HG02970 (cell line): ENCODE data around the gene NAP1L4.

Experiments used
- ATAC-seq: cut with Tn5 transposase; IDR thresholded peaks from one replicate; pipeline ENCODE4 v1.9.1; 2021; ENCODE audit warnings: mild to moderate bottlenecking, moderate library complexity, moderate number of reproducible peaks; ENCODE audit not compliant: unreplicated experiment, low FRiP score

Gene NAP1L4

DNA sequence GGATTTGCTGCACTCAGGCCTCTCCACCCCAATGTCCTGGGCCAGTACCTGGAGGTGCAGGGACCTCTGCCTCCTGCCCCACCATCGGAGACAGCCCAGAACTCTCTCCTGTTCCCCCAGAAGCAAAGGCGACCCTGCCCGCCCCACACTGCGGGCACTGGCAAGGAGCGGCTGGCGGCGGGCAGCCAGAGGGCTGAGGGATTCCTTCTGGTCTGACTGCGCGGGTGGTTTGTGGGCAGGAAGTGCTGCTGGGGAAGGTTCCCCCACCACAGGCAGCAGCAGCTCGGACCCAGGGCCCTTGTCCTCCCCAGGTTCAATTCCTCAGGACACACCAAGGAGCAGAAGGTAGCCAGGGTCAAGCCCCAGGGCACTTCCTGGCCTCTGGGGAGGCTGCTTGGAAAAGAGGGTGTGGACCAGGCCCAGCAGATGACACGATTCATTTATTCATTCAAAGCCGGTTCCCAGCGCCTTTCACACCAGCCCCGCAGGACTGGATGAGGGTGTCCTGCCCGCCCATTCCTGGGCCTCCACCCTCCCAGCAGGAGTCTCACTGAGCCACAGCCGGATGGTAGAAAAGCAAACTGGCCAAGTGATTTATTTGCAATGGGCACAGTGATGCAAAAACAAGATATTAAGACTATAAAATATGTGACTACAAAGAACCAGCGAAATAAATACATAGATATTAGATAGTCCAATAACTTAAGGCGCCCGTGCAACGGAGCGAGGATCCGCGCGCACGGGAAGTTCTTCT lies 64.1 kb downstream of the NAP1L4 start:
- ATAC-seq: no peak

- ATAC-seq: no peak
These were observed 64.9 kb downstream of the NAP1L4 start for GRCh38 chr11:2927121-2927800.

GRCh38 chr11:2926611-2927051 lies 65.5 kb downstream of the NAP1L4 start:
- no peak for ATAC-seq

DNA sequence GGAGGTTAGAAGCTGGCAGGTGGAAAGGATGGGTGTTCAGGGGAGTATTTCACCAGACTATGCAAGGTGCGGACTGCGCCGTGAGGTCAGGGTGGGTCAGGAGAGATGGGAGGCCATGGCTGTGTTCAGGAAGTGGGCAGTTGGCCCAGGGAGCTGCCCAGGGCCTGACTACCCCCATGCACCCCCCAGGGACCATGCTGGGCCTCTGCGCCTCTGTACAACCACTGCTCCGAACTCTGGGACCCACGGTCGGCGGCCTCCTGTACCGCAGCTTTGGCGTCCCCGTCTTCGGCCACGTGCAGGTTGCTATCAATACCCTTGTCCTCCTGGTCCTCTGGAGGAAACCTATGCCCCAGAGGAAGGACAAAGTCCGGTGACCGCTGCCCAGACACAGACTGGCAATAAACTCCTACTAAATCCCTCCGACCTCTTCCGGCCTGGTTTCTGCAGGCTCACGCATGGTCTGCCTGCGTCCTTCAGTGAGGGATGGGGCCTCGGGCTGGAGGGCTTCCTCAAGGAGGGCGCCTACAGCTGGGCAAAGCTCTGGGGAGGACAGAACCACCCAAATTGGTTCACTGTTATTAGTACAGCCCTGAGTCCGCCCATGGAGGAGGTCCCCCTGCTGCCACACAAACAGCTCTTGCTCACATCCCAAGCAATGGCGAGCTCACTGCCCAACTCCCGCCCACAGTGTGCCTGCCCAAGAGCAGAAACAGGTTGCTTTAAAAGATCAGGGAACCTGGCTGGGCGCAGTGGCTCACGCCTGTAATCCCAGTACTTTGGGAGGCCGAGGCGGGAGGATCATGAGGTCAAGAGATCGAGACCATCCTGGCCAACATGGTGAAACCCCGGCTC lies 67.1 kb downstream of the NAP1L4 start:
- ATAC-seq: no peak

DNA sequence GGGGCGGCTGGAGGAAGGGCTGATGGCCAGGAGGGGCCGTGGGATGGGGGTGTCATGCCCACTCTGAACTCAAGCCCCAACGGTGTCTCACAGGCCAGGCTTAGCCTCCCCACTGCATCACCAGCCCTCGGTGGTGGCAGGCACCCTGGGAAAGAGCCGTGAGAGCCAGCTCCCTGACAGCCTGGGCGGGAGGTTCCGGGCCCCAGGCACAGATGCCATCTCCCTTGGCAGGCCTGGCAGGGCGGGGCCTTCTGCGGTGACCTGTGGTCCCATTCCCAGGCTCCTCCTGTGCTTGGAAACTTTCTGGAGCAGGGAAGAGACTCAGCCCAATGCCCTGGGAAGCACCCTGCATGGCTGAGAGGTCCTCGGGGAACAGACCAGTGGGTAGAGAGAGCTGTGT lies 67.7 kb downstream of the NAP1L4 start:
- ATAC-seq: no peak

DNA sequence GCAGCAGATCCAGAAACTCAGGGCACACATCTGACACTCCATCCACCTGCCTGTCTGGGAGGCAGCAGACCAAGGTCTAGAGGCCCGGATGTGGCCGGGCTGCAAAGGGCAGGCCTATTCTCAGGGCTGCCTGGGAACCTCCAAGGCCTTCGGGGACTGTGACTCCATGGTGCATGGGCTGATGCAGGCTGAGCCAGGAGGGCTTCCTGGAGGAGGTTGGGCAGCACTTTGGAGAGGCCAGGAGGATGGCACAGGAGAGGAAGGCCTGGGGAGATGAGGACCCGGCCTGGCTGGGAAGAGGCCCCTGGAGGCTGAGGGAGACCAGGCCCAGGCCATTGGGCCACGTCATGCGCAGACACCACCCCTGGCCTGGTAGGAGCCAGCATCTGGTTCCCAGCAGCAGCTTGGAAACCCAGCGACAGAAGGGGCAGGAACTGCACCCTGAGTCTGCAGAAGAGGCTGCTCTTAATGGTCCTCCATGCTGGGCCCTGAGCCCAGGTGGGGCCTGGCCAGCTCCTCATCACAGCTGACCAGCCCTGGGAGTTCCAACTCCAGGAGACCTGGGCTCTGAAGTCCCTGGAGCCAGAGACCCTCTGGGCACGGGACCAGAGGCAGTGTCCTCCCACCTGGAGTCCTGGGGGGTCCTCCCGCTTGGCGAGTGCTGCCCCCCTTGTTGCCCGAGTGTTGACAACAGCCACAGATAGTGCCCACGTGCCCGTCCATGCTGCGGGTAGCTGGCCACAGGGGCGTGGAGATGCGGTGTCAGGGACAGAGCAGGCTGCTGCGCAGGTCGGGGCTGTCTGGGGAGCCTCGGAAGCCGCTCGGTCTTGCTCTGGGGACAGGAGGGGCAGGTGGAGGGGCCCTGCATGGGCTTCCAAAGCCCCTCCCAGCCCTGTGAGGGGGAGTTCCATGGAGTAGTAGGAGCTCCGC lies 68.4 kb downstream of the NAP1L4 start:
- ATAC-seq: no peak

GRCh38 chr11:2922655-2923054 lies 69.5 kb downstream of the NAP1L4 start:
- no peak for ATAC-seq

- no peak for ATAC-seq
These were observed 70.2 kb downstream of the NAP1L4 start for GRCh38 chr11:2921742-2922493.

DNA sequence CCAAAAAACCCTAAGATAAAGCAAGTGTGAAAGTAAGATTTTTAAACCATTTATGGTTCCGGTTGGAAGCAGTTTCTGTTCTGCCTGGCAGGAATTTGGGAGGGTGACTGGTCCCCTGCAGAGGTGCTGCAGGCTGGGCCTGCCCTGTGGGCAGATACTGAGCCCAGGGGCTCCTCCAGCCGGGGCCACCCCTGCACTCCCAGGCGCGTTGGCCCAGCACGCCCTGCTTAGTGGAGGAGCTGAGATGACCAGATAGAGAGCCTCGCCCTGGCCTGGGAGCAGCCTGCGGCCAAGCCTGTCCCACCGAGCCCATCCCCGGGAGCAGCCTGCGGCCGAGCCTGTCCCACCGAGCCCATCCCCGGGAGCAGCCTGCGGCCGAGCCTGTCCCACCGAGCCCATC lies 70.9 kb downstream of the NAP1L4 start:
- no peak for ATAC-seq

GRCh38 chr11:2920343-2920742 lies 71.8 kb downstream of the NAP1L4 start:
- no peak for ATAC-seq

DNA sequence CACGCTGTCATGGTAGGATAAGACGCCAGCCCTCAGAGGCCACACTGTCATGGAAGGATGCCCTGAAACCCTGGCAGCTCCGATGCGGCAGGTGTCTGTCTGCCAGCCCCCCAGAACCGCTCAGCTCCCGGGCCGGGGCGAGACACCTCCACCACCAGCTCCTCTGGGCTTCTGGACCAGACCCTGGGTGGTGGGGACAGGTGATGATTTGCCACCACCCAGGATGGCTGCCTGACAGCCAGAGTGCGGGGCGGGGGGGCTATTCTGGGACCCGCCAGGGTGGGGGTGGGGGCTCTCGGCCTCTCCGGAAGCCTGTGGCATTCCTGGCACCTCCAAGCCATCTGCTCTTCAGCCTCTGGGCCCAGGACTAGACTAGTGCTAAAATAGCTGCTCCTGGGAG lies 72.3 kb downstream of the NAP1L4 start:
- ATAC-seq: no peak

GRCh38 chr11:2919188-2919587 lies 72.9 kb downstream of the NAP1L4 start:
- no peak for ATAC-seq

GRCh38 chr11:2917842-2918490 lies 74.2 kb downstream of the NAP1L4 start:
- ATAC-seq: no peak

GRCh38 chr11:2916892-2917645 lies 75.1 kb downstream of the NAP1L4 start:
- no peak for ATAC-seq

DNA sequence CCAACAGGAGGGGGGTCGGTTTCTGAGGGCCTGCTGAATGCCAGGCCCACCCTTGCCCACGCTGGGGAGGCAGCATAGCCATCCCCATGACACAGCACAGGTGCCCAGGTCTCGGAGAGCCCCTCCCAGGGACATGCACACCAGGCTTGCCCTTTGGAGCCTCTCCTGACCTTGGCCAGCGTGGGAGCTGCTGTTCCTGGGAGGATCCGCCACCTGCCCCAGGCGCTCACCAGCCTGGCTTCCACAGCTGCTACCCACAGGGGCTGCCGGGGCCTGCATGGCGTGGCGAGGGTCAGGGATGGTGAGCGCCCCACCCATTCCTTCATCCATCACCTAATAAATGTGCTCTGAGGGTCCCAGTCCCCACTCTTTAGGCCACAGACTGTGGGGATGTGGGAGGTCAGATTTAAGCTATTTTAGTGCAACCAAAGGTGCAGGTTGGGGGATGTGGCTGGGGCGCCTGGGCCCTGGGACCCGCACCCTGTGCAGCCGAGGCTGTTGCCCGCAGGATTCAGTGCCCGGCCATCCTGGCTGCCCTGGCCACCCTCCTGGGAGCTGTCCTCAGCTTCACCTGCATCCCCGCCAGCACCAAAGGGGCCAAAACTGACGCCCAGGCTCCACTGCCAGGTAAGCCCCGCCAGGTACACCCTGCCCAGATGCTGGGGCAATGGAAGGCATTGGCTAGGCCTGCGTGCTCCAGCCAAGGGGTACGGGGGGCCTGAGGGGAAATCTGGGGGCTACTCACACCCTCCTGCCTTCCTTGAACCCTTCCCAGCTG lies 75.8 kb downstream of the NAP1L4 start:
- ATAC-seq: no peak

DNA sequence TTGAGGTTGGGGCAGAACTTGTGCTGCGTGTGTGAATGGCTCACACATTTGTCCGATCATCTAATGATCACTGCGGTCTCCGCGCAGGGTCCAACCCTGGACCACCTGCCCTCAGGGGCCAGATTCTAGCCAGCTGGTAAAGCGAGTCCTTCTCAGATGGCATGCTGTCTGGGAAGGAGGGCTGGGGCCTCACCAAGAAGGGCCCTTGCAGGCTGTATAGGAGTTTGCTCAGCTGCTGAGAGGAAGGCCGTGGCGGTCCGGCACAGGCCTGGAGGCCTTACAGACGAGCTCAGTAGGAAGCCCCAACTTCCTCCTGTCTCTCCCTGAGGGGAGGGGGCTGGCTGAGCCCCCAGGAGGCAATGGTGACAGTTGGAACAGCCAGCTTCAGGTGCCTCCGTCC lies 76.7 kb downstream of the NAP1L4 start:
- ATAC-seq: no peak

GRCh38 chr11:2914455-2915195 lies 77.5 kb downstream of the NAP1L4 start:
- ATAC-seq: no peak
